Bronchial epithelial cell (primary cell): Measurements from ENCODE around the gene CTSO. TPM values are rescaled to one million over a fixed set of nuclear protein-coding genes. Genes with fewer than 3 reads are reported as not detected.

ENCODE experiments used
- DNase-seq: peaks from one replicate; pipeline ENCODE4 v3.0.0-alpha.2; 2010; ENCODE audit warnings: low read depth
- FAIRE-seq: peaks from 2 replicates; lab custom pipeline; 2011; peaks lifted over from hg19 to GRCh38; lab: Jason Lieb, UNC
- H3K27me3 ChIP-seq: 2 replicates; pipeline ENCODE4 v1.5.1; 2011; ENCODE audit warnings: low read length; ENCODE audit not compliant: control insufficient read depth, insufficient read depth
- H3K36me3 ChIP-seq: 2 replicates; pipeline ENCODE4 v1.5.1; 2011; ENCODE audit warnings: low read length; ENCODE audit not compliant: control insufficient read depth, insufficient read depth
- H3K4me3 ChIP-seq: 2 replicates; pipeline ENCODE4 v1.5.1; 2011; ENCODE audit warnings: mild to moderate bottlenecking, low read depth, low read length, control low read depth
- CTCF ChIP-seq: IDR thresholded peaks from 2 replicates; pipeline ENCODE4 v1.5.1; 2011; ENCODE audit warnings: mild to moderate bottlenecking, moderate library complexity, low read length, control low read depth, inconsistent platforms; ENCODE audit not compliant: insufficient read depth, severe bottlenecking
- total RNA-seq: library from RNA; depleted of rRNA; stranded (reverse); fragments of >200 nt; gene quantifications from 2 replicates; pipeline ENCODE4 v1.2.1, GENCODE V29; 2014

CTSO gene
- total RNA-seq, 1 donor from 2014 or later, result 1.1 TPM

GRCh38 chr4:155883895-155884294 is 69.8 kb downstream of the CTSO start:
- no peak for TF ChIP-seq CTCF
- FAIRE-seq (no peak), DNase-seq (no peak)
- Histone ChIP-seq H3K4me3 (no peak overlapping the region), H3K27me3 (no peaks in the 10 kb centered on the region), H3K36me3 (no peaks in the 10 kb centered on the region)

GRCh38 chr4:155881555-155881954 is 72.1 kb downstream of the CTSO start:
- H3K27me3 ChIP-seq, result no peaks in the 10 kb centered on the region
- DNase-seq (no peak), FAIRE-seq (no peak)
- TF ChIP-seq CTCF, result no peak
- no peak overlapping the region for H3K4me3 ChIP-seq
- H3K36me3 ChIP-seq, result no peaks in the 10 kb centered on the region

- TF ChIP-seq CTCF, result no peak
- DNase-seq (no peak), FAIRE-seq (no peak)
- Histone ChIP-seq H3K27me3 (no peaks in the 10 kb centered on the region), H3K36me3 (no peaks in the 10 kb centered on the region), H3K4me3 (no peak overlapping the region)
These were observed 73.9 kb downstream of the CTSO start for GRCh38 chr4:155879767-155880166.

GRCh38 chr4:155878611-155879010 is 75.1 kb downstream of the CTSO start:
- no peak overlapping the region for H3K4me3 ChIP-seq
- H3K36me3 ChIP-seq, result no peaks in the 10 kb centered on the region
- no peaks in the 10 kb centered on the region for H3K27me3 ChIP-seq
- no peak for DNase-seq
- no peak for TF ChIP-seq CTCF
- no peak for FAIRE-seq

GRCh38 chr4:155877971-155878370 is 75.7 kb downstream of the CTSO start:
- TF ChIP-seq CTCF, result no peak
- DNase-seq, result no peak
- Histone ChIP-seq H3K4me3 (no peak overlapping the region), H3K36me3 (no peaks in the 10 kb centered on the region), H3K27me3 (no peaks in the 10 kb centered on the region)
- no peak for FAIRE-seq

GRCh38 chr4:155875878-155876277 is 77.8 kb downstream of the CTSO start:
- no peak for FAIRE-seq

More at GRCh38 chr4:155875878-155876277, 77.8 kb downstream of the CTSO start:
- no peak for TF ChIP-seq CTCF
- H3K4me3 ChIP-seq, result no peak overlapping the region
- H3K27me3 ChIP-seq, result no peaks in the 10 kb centered on the region
- DNase-seq, result no peak
- no peaks in the 10 kb centered on the region for H3K36me3 ChIP-seq
